RWPE2 (cell line): ENCODE measurements around the gene SP3.

Experiments
- ATAC-seq: fragments of 200-7000 bp; cut with Tn5 transposase; 3 replicates; pipeline ENCODE4 v1.9.1; 2021; ENCODE audit warnings: low read depth
- DNase-seq: peaks from one replicate; pipeline ENCODE4 v3.0.0-alpha.2; 2020; ENCODE audit warnings: low spot score
- H3K27ac ChIP-seq: fragments of 450-650 bp; 2 replicates; pipeline ENCODE4 v1.5.1; 2017; ENCODE audit warnings: mild to moderate bottlenecking; ENCODE audit not compliant: poor library complexity, severe bottlenecking
- H3K27me3 ChIP-seq: fragments of 250-450 bp; sonication (Bioruptor Pico); 2 replicates; pipeline ENCODE4 v1.5.1; 2021; ENCODE audit warnings: mild to moderate bottlenecking, moderate library complexity; ENCODE audit not compliant: insufficient read depth, poor library complexity, severe bottlenecking
- H3K36me3 ChIP-seq: fragments of 250-450 bp; sonication (Bioruptor Pico); 2 replicates; pipeline ENCODE4 v1.5.1; 2020; ENCODE audit warnings: low read depth, mild to moderate bottlenecking, moderate library complexity
- H3K4me1 ChIP-seq: fragments of 250-450 bp; sonication (Bioruptor Pico); 2 replicates; pipeline ENCODE4 v1.5.1; 2021; ENCODE audit warnings: mild to moderate bottlenecking, moderate library complexity; ENCODE audit not compliant: insufficient read depth, poor library complexity, severe bottlenecking
- H3K4me3 ChIP-seq: fragments of 250-450 bp; sonication (Bioruptor Pico); 2 replicates; pipeline ENCODE4 v1.5.1; 2021; ENCODE audit warnings: mild to moderate bottlenecking, moderate library complexity; ENCODE audit not compliant: severe bottlenecking
- H3K9me3 ChIP-seq: fragments of 250-450 bp; sonication (Bioruptor Pico); 2 replicates; pipeline ENCODE4 v1.5.1; 2021; ENCODE audit warnings: mild to moderate bottlenecking, moderate library complexity; ENCODE audit not compliant: severe bottlenecking
- CTCF ChIP-seq: fragments of 450-650 bp; IDR thresholded peaks from one replicate; pipeline ENCODE4 v1.5.1; 2017; ENCODE audit warnings: mild to moderate bottlenecking, moderate library complexity; ENCODE audit not compliant: poor library complexity, severe bottlenecking

Gene SP3

DNA sequence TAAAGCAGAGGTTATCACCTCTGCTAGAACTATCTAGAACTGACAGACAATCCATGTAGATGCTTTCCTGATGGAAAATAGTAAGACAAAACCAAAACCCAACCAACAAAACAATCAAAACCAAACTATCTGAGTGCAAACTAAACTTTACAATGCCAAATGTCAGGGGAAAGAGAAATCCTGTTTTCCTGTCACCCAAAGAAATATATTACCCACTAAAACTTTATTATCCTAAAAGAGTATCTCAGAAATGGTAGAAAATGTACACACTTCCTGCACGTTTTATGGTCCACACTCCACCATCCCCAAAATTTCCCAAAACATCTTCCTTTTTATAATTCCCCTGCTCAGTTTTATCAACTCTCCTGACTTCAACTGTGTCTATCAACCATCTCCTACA, 29.9 kb downstream of the SP3 start:
- TF ChIP-seq CTCF, result no peak
- Histone ChIP-seq H3K36me3 (peaks cover 26% of the 10 kb centered on the region; the same call in 1 of the 2 replicates), H3K4me1 (peaks cover 15% of the 10 kb centered on the region), H3K27me3 (no peaks in the 10 kb centered on the region), H3K9me3 (no peaks in the 10 kb centered on the region), H3K4me3 (no peak overlapping the region), H3K27ac (no peak overlapping the region)
- ATAC-seq (no peak), DNase-seq (no peak)

- Histone ChIP-seq H3K36me3 (peaks cover 26% of the 10 kb centered on the region; the same call in 1 of the 2 replicates), H3K27ac (no peak overlapping the region), H3K4me1 (peaks cover 11% of the 10 kb centered on the region), H3K4me3 (no peak overlapping the region), H3K9me3 (no peaks in the 10 kb centered on the region), H3K27me3 (no peaks in the 10 kb centered on the region)
- ATAC-seq, result peak; percentile 74
- no peak for TF ChIP-seq CTCF
- no peak for DNase-seq
These were observed 30.3 kb downstream of the SP3 start for GRCh38 chr2:173934895-173935294.

DNA sequence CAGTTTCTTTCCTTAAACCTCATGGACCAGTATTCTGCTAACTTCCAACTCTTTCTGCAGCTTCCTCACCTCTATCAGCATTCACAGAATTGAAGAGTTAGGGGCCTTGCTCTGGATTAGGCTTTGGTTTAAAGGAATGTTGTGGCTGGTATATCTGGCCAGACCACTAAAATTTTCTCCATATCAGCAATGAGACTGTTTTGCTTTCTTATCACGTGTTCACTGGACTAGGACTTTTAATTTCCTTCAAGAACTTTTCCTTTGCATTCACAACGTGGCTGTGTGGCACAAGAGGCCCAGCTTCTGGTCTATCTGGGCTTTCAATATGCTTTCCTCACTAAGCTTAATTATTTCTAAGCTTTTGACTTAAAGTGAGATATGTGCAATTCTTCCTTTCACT, 33.4 kb downstream of the SP3 start:
- H3K4me3 ChIP-seq, result no peak overlapping the region
- ATAC-seq (no peak), DNase-seq (no peak)
- no peak for TF ChIP-seq CTCF
- H3K27me3 ChIP-seq, result no peaks in the 10 kb centered on the region
- peaks cover 41% of the 10 kb centered on the region for H3K36me3 ChIP-seq
- no peaks in the 10 kb centered on the region for H3K9me3 ChIP-seq
- no peak overlapping the region for H3K27ac ChIP-seq
- H3K4me1 ChIP-seq, result peaks cover 9% of the 10 kb centered on the region

- Histone ChIP-seq H3K27ac (no peak overlapping the region), H3K36me3 (peaks cover 41% of the 10 kb centered on the region), H3K9me3 (no peaks in the 10 kb centered on the region), H3K4me1 (no peaks in the 10 kb centered on the region), H3K4me3 (no peak overlapping the region), H3K27me3 (no peaks in the 10 kb centered on the region)
- DNase-seq (no peak), ATAC-seq (no peak)
- TF ChIP-seq CTCF, result no peak
These were observed 35.7 kb downstream of the SP3 start for GRCh38 chr2:173929441-173929840.

- H3K4me3 ChIP-seq, result no peak overlapping the region
- H3K27me3 ChIP-seq, result no peaks in the 10 kb centered on the region
- ATAC-seq (no peak), DNase-seq (no peak)
- peaks cover 3% of the 10 kb centered on the region for H3K4me1 ChIP-seq
- H3K9me3 ChIP-seq, result no peaks in the 10 kb centered on the region
- no peak for TF ChIP-seq CTCF
- H3K36me3 ChIP-seq, result peaks cover 26% of the 10 kb centered on the region
- H3K27ac ChIP-seq, result no peak overlapping the region
These were observed 38.3 kb downstream of the SP3 start for GRCh38 chr2:173926875-173927274.
